HG03175 (cell line): Measurements from ENCODE around the gene ASPHD2.
A peak's percentile ranks its signal among the peaks of the same experiment; 100 is the strongest.
"Not testable (repeated sequence)": the region's sequence is repeated elsewhere in the genome, so short reads cannot be mapped to it uniquely, and the experiment has no call there.

Source experiments
- ATAC-seq: cut with Tn5 transposase; IDR thresholded peaks from one replicate; pipeline ENCODE4 v1.9.1; 2021; ENCODE audit warnings: mild to moderate bottlenecking, moderate library complexity; ENCODE audit not compliant: unreplicated experiment

ASPHD2 gene, protein sequence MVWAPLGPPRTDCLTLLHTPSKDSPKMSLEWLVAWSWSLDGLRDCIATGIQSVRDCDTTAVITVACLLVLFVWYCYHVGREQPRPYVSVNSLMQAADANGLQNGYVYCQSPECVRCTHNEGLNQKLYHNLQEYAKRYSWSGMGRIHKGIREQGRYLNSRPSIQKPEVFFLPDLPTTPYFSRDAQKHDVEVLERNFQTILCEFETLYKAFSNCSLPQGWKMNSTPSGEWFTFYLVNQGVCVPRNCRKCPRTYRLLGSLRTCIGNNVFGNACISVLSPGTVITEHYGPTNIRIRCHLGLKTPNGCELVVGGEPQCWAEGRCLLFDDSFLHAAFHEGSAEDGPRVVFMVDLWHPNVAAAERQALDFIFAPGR

DNA sequence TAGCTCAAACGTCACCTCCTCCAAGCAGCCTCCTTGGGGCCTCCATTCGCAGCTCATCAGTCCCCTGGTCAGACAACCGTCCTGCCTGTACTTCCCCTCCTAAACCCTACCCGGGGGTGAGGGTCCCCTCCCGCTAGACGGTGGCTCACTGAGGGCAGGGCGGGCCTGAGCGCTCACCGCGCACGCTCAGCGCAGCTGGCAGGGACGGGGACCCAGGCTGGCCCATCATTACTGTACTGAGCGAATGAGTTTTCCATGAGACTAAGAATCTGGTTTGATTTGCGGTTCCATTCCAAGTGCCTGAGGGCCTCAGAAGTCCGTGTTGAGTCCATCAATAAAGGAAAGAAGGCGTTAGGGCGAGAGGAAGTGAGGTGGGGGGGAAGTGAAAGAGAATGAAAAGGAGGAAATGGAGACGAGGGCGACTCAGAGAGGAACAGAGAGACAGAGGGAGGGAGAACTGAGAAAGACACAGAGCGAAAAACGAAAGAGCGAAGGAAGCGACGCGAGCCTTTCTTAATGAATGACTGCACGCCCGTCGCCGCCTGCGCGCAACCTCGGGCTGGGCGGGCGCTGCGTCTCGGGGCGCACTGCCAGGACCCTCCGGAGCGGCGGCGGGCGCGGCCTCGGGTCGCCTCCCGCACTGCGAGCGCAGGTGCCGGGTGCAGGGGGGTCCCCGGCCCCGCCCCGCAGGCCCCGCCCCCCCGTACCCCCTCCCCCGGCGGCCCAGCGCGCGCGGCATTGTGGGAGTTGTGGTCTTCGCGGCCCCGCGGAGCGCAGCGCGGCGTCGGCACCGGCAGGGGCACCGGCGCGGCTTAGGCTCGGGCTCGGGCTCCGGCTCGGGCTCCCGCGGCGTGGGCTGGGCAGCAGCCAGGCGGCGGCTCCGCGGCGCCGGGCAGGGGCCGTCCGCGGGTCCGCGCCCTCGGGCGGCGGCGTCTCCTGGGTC is at the start of gene ASPHD2:
ASPHD2 (plus strand) TSS at position 746 of the 943 bp plus-strand sequence. CDS start 4,356 bp downstream, outside the sequence.
- peak; percentile 79 for ATAC-seq

DNA sequence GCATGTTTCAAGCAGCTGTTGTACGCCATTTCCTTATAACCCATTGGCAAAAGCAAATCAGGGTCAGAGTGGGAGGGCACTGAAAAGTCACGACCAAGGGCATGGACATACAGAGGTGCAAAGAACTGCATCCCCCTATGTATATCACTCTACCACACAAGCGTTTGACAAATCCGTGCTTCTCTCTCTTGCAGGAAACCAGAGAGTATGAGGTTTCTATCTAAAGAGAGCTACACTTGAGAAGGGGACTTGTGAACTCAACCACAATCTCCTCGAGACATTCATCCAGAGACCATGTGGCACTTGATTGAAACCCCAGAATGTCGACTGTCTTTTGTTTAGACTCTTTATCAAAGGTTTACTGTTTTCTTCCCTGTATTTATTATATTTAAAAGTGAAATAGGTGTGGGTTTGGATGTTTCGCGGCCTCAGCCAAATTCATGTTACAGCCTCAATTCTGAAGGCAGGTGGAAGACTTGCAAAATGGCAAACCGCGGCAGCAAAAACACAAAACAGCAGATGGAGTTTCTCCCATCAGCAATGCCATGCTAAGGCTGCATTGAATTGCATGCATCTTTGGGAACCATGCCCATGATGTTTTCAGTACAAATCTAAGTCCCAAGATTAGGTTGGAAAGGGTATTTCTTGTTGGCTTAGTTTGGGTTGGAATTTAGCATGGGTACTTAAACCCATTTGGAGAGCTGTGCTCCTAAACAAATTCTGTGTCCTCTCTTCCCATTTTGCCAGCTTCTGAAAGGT is 48.8 kb upstream of the ASPHD2 start:
- ATAC-seq: no peak

DNA sequence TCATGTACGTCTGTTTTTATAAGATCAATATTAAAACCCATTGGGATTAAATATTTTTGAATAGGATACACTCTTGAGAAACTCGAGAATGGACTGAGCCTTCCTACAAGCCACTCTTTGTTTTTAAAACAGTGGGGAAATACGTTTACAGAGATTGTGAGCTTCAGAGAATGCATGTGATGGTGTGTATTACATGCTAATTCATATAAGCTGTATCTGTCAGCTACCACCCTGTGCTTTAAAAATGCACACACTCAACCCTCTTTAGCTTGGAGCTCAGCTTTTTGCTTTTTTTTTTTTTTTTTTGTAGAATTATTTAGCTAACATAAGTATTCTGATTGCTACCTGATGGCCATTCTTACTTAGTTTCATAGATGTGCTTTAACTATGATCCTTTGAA is 46.3 kb upstream of the ASPHD2 start:
- ATAC-seq: no peak

- ATAC-seq: no peak
Measured at GRCh38 chr22:26383968-26384556, 45.0 kb upstream of the ASPHD2 start.

GRCh38 chr22:26385164-26385563 is 43.9 kb upstream of the ASPHD2 start:
- ATAC-seq: no peak

GRCh38 chr22:26389125-26389524 is 39.9 kb upstream of the ASPHD2 start:
- no peak for ATAC-seq

GRCh38 chr22:26391091-26391490 is 38.0 kb upstream of the ASPHD2 start:
- no peak for ATAC-seq

DNA sequence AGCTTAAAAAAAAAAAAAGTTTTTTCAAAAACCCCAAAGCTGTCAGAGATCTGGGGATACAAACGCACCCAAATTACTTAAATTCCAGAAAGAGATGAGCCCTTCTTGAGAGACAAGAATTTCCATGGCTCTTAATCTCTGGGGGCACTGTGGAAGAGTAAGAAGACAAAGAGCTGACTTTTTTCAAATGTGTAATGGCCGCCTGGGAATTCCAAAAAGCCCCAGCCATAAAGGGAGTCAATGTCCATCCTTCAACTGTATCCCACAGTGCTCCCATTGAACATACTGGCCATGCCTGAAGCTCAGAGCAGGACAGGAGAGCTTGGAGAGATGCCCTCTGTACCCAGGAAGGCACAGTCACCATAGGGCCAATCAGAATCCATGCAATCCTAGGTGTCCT is 37.4 kb upstream of the ASPHD2 start:
- ATAC-seq: no peak

GRCh38 chr22:26393929-26394328 is 35.1 kb upstream of the ASPHD2 start:
- ATAC-seq: no peak

GRCh38 chr22:26394777-26395176 is 34.3 kb upstream of the ASPHD2 start:
- ATAC-seq: no peak

GRCh38 chr22:26395926-26396325 is 33.1 kb upstream of the ASPHD2 start:
- no peak for ATAC-seq

DNA sequence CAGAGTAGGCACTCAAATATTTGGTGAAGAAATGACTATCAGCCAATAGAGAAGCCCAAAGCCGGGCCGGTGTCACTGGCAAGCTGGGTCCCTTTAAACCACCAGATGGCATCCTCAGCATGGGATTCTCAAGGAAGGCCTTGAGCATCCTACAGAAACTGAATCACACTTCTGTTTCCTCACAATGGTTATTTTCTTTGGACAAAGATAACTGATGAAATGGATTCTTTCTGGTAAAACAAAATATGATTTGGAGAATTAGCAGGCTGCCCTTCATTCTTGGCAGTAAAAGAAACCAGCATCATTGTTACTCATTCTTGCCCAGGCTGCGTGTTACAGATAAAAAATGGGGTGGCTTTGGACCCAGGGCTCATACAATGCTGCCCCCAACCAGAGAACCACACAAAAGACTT is 30.3 kb upstream of the ASPHD2 start:
- no peak for ATAC-seq

DNA sequence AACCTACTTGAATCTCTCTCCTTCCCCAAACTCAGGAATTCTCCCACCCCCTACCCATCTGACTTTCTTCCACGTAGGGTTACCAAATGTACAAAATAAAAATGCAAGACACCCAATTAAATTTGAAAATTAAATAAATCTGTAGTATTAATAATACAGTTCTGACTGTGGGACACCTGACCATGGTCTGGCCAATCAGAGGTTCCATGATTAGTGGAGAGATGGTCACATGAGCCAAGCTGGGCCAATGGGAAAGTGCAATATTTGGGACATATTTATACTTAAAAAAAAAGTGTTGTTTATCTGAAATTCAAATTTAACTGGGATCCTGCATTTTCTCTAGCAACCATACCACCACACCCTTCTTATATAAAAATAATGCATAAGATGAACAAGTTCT is 29.8 kb upstream of the ASPHD2 start:
- no peak for ATAC-seq

GRCh38 chr22:26401726-26402125 is 27.3 kb upstream of the ASPHD2 start:
- no peak for ATAC-seq

GRCh38 chr22:26404851-26405421 is 24.1 kb upstream of the ASPHD2 start:
- ATAC-seq: no peak

DNA sequence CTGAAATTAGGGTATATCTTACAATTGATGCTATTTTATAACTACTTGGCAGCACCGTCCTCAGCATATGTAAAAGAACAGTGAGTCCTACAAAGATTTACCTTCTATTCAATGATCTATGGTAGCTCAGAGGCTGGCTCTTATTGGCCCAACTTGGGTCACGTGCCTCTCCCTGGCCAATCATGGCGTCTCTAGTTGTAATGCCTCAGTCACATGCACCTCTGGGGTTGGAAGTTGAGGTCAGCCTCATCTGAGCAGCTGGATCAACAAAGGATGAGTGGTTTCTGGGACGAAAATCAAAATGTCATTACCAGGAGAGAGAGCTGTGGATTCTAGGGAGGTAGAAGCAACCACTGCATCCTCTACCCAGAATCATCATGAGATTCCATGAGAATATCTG is 22.9 kb upstream of the ASPHD2 start:
- ATAC-seq: no peak

- not testable (repeated sequence) for ATAC-seq
Measured at GRCh38 chr22:26408562-26409220, 20.4 kb upstream of the ASPHD2 start.

DNA sequence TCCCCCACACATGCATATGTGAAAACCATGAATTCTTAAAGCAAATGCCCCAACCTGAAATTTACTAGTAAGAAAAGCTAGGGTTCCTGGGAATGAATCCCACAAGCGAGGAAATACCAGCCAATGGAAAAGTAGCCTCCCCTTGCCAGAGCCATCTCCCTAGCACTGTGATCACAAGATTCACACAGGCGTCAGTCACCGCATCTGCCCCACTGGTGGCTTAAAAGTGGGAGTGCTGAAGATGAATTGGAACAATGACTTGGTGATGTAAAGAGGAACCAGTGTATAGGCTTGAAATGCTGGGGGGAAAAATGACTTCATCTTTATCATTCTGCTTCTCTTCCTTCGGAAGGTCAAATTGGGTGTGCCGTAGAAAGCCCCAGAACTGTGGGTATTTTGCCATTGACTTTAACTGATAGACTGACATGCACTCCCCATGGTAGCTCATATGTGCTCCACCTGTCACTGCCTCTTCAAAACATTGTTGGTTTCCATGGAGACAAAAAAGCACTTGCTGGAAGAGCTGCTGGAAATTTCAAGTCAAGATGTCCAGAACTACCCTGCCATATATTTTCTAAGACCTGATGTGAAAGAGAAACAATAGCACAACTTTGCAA is 19.2 kb upstream of the ASPHD2 start:
- ATAC-seq: no peak

- no peak for ATAC-seq
Measured at GRCh38 chr22:26410386-26410785, 18.7 kb upstream of the ASPHD2 start.
